ENCODE results near the gene TDRD10. TPM values are rescaled to one million over a fixed set of nuclear protein-coding genes. Genes with fewer than 3 reads are reported as not detected.

TDRD10 gene
- total and polyA plus RNA-seq, 7 donors = 0.50 to 2.3 (median 0.84) TPM

DNA sequence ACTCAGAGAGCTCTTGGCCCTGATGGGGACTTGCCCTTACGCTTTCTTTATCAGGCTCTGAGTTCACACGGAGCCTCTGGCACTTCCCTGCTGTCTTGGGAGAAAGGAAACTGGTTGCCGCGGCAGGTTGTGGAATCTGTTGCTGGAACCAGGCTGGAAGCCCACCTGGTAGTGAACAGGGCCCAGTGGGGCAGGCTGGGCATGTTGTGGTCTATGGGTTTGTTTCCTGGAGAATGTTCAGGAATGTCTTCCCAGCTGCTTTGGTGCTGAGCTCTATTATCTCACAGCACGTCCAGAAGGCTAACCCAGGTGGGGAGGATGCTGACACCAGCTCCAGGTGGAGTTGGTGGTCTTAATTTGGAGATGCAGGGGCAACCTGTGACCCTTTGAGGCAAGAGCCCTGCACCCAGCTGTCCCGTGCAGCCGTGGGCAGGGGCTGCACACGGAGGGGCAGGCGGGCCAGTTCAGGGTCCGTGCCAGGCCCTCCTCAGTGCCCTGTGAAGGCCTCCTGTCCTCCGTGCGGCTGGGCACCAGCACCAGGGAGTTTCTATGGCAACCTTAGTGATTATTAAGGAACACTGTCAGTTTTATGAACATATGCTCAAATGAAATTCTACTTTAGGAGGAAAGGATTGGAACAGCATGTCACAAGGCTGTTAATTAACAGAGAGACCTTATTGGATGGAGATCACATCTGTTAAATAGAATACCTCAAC is 33.3 kb upstream of the TDRD10 start:
- Histone ChIP-seq H3K27ac (no peak overlapping the region), H3K9me3 (no peaks in the 10 kb centered on the region), H3K4me3 (no peak overlapping the region), H3K36me3 (ENCODE audit: insufficient read depth in 1 of 2, low read depth in 1 of 2) (peaks cover 5 to 52% of the 10 kb centered on the region in 2 donors), H3K4me1 (no peaks in the 10 kb centered on the region), H3K27me3 (ENCODE audit: insufficient read depth in 3 of 3, low read length in 2 of 3) (no peaks in the 10 kb centered on the region)
- ATAC-seq (peak in 1 of 4 donors; percentile 9), DNase-seq (no peak)
- TF ChIP-seq CTCF (IDR thresholded peaks at IDR 0.05) = no peak
- intact Hi-C loops (cut with DNase I) = no loop called here
- WGBS, 3 donors = 66 to 75% (median 71%) methylated on average over 12 of the region's 12 CpGs

DNA sequence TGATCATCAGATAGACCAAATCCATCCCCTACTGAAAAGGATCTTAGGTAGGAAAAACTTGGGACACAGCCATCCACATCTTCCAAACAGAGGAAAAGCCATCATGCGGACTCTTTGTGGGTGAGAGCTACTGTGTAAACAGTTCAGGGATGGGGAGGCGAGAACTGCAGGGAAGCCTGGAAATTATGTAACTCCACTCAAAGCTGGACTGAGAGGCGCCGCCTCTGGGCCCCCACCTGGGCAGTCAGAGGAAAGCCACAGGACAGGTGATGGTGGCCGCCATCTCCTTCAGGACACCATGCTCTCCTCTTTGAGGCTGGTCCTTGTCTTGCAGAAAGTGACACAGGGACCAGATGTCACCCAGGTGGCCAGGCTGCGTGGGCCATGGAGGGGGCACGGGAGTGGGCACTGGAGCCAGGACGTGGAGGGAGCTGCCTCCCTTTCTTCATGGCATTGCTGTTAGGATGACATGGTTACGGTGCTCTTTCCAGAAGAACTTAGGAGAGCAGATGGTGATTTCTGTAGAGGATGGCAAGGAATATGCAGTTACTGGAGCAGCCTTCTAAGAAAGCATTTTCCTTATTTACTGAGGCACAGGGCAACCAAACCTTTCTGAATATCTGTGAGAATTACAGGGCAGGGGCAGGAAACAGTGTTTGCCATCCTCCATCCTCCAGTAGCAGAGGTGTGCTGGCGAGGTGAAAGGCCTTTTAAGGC is 32.0 kb upstream of the TDRD10 start:
- DNase-seq (no peak), ATAC-seq (peak in 3 of 4 donors; percentile 21 to 32 (median 27))
- intact Hi-C loops (cut with DNase I) = no loop called here
- Histone ChIP-seq H3K36me3 (ENCODE audit: insufficient read depth in 1 of 2, low read depth in 1 of 2) (peaks cover 5 to 41% of the 10 kb centered on the region in 2 donors), H3K27ac (no peak overlapping the region), H3K4me1 (no peaks in the 10 kb centered on the region), H3K27me3 (ENCODE audit: insufficient read depth in 3 of 3, low read length in 2 of 3) (no peaks in the 10 kb centered on the region), H3K4me3 (no peak overlapping the region), H3K9me3 (no peaks in the 10 kb centered on the region)
- no peak for TF ChIP-seq CTCF (IDR thresholded peaks at IDR 0.05)
- WGBS, 3 donors = 82 to 90% (median 83%) methylated on average over 10 of the region's 10 CpGs

DNA sequence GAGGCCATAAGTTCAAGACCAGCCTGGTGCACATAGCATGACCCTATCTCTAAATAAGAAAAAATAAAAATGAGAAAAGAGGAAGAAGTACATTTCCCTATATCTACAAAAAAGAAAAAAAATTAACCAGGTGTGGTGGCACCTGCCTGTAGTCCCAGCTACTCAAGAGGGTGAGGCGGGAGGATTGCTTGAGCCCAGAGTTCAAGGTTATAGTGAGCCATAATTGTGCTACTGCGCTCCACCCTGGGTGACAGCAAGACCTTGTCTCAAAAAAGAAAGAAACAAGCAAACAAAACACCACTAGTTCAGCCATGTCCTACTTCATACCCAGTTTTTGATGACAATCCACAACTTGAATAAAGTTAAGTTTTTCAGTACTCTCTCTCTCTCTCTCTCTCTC is 30.7 kb upstream of the TDRD10 start:
- ATAC-seq = peak in 2 of 4 donors; percentile 11 to 15
- no peak overlapping the region for H3K4me3 ChIP-seq
- no peaks in the 10 kb centered on the region for H3K27me3 ChIP-seq (ENCODE audit: insufficient read depth in 3 of 3, low read length in 2 of 3)
- intact Hi-C loops (cut with DNase I) = no loop called here
- no peak for TF ChIP-seq CTCF (IDR thresholded peaks at IDR 0.05)
- 93 to 97% (median 95%) methylated on average over 2 of the region's 2 CpGs for WGBS, 3 donors
- H3K9me3 ChIP-seq = no peaks in the 10 kb centered on the region
- H3K36me3 ChIP-seq (ENCODE audit: insufficient read depth in 1 of 2, low read depth in 1 of 2) = peaks cover 0 to 28% of the 10 kb centered on the region in 2 donors
- H3K27ac ChIP-seq = no peak overlapping the region
- no peaks in the 10 kb centered on the region for H3K4me1 ChIP-seq
- no peak for DNase-seq

- no peak overlapping the region for H3K4me3 ChIP-seq
- DNase-seq (no peak), ATAC-seq (no peak)
- H3K36me3 ChIP-seq (ENCODE audit: insufficient read depth in 1 of 2, low read depth in 1 of 2) = no peaks in the 10 kb centered on the region
- H3K9me3 ChIP-seq = no peaks in the 10 kb centered on the region
- no peak overlapping the region for H3K27ac ChIP-seq
- no peak for TF ChIP-seq CTCF (IDR thresholded peaks at IDR 0.05)
- H3K27me3 ChIP-seq (ENCODE audit: insufficient read depth in 3 of 3, low read length in 2 of 3) = no peaks in the 10 kb centered on the region
- intact Hi-C loops (cut with DNase I) = loop anchor here in 1 of 2 donors (5.0 kb wide), 1 partner anchor 402 kb away; no protein-coding TSS in a partner anchor
- H3K4me1 ChIP-seq = peaks cover 5% of the 10 kb centered on the region
- WGBS, 3 donors = 57 to 70% (median 66%) methylated on average over 3 of the region's 3 CpGs
Observed at GRCh38 chr1:154474802-154475201, 27.2 kb upstream of the TDRD10 start.

All from psoas muscle (tissue), 8 donors.